Mammary epithelial cell (primary cell): Measurements from ENCODE around the gene HSDL1.

Experiments used
- CTCF ChIP-seq, 2 donors: IDR thresholded peaks in 1 of 2; conservative IDR thresholded peaks in 1 of 2; 2 replicates each; pipeline ENCODE4 v1.5.1; 2011 to 2012; ENCODE audit warnings: inconsistent platforms in 2 of 2, low read length in 2 of 2, mild to moderate bottlenecking in 2 of 2, control low read depth in 1 of 2, low read depth in 1 of 2; ENCODE audit not compliant: insufficient read depth in 1 of 2; ENCODE audit errors: extremely low read depth in 1 of 2
- EZH2 ChIP-seq: IDR thresholded peaks from 2 replicates; pipeline ENCODE4 v1.6.1; 2012; ENCODE audit warnings: low read length, inconsistent platforms, borderline replicate concordance

GRCh38 chr16:84190731-84191388, 45.9 kb upstream of the HSDL1 start, which contains the start of gene ADAD2:
- TF ChIP-seq CTCF (conservative IDR thresholded peaks at IDR 0.05 in 1 of 2, IDR thresholded peaks at IDR 0.05 in 1 of 2; ENCODE audit: extremely low read depth in 1 of 2, insufficient read depth in 1 of 2, low read depth in 1 of 2, low read length in 2 of 2) (no peak), EZH2 (no peak)
